ENCODE measurements around the gene CLEC10A.

The CLEC10A gene

GRCh38 chr17:7080456-7081041 is 498 bp upstream of the CLEC10A start:
- TF ChIP-seq, protein P1, sequence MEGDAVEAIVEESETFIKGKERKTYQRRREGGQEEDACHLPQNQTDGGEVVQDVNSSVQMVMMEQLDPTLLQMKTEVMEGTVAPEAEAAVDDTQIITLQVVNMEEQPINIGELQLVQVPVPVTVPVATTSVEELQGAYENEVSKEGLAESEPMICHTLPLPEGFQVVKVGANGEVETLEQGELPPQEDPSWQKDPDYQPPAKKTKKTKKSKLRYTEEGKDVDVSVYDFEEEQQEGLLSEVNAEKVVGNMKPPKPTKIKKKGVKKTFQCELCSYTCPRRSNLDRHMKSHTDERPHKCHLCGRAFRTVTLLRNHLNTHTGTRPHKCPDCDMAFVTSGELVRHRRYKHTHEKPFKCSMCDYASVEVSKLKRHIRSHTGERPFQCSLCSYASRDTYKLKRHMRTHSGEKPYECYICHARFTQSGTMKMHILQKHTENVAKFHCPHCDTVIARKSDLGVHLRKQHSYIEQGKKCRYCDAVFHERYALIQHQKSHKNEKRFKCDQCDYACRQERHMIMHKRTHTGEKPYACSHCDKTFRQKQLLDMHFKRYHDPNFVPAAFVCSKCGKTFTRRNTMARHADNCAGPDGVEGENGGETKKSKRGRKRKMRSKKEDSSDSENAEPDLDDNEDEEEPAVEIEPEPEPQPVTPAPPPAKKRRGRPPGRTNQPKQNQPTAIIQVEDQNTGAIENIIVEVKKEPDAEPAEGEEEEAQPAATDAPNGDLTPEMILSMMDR (IDR thresholded peaks at IDR 0.05; ENCODE audit: insufficient read depth, low read depth, low read length, missing control alignments), result no peak
- no peak for DNase-seq (ENCODE audit: low read depth)
- no peak overlapping the region for H3K4me3 ChIP-seq (ENCODE audit: low read depth, low read length)

- no peak for DNase-seq (ENCODE audit: low read depth)
- TF ChIP-seq, protein P1 (IDR thresholded peaks at IDR 0.05; ENCODE audit: insufficient read depth, low read depth, low read length, missing control alignments), result no peak
- no peak overlapping the region for H3K4me3 ChIP-seq (ENCODE audit: low read depth, low read length)
Observed at GRCh38 chr17:7078711-7079110, 1.3 kb downstream of the CLEC10A start.

DNA sequence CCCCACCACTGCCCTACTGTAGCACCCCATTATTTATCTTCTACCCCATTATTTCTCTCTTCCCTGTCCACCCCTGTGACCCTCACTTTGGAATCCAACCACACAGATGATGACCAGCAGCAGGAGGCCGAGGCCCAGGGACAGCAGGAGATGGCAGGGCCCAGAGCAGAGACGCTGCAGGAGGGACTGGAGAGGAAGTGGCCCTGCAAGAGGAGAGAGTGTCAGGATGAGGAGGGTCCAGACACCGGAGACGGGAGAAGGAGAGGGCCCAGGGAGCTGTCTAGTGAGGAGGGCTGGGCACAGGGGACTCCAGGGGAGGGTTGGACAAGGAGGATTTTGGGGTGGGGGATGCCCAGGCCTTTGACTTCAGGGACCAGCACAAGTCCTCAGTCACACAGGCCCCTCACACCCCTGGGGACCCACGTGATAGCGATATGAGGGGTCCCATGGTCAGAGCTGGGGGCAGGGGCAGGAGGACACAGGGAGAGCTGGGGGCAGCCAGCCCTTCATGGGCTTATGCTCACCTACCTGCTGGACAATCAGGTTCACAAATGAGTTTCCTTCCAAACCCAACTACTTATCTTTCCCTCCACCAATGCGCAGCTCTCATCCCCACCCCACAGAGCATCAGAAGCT is 2.0 kb downstream of the CLEC10A start:
- no peak overlapping the region for H3K4me3 ChIP-seq (ENCODE audit: low read depth, low read length)
- TF ChIP-seq, protein P1 (IDR thresholded peaks at IDR 0.05; ENCODE audit: insufficient read depth, low read depth, low read length, missing control alignments), result no peak
- no peak for DNase-seq (ENCODE audit: low read depth)

DNA sequence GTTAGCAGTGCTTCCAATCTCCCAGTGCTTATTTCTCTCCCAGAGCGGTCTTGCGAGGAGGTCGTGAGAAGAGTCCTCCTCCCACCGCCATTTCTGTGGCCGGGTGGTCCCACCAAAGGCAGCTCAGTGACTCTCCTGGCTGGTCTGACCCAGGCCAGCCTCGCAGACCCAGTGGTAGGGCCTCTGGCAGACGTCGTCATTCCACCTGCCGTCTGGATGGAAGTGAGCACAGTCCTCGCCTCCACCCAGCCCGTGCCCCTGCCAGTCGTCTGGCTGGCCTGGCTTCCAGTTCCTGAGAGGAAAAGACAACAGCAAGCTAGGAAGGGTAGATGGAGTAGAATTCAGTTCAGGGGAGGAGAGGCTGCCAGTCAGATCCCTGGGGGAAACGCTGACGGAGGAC is 5.1 kb downstream of the CLEC10A start:
- TF ChIP-seq, protein P1 (IDR thresholded peaks at IDR 0.05; ENCODE audit: insufficient read depth, low read depth, low read length, missing control alignments), result no peak
- no peak for DNase-seq (ENCODE audit: low read depth)
- no peak overlapping the region for H3K4me3 ChIP-seq (ENCODE audit: low read depth, low read length)

- no peak for DNase-seq (ENCODE audit: low read depth)
- no peak overlapping the region for H3K4me3 ChIP-seq (ENCODE audit: low read depth, low read length)
- TF ChIP-seq, protein P1 (IDR thresholded peaks at IDR 0.05; ENCODE audit: insufficient read depth, low read depth, low read length, missing control alignments), result no peak
Observed at GRCh38 chr17:7072406-7072805, 7.6 kb downstream of the CLEC10A start.

DNA sequence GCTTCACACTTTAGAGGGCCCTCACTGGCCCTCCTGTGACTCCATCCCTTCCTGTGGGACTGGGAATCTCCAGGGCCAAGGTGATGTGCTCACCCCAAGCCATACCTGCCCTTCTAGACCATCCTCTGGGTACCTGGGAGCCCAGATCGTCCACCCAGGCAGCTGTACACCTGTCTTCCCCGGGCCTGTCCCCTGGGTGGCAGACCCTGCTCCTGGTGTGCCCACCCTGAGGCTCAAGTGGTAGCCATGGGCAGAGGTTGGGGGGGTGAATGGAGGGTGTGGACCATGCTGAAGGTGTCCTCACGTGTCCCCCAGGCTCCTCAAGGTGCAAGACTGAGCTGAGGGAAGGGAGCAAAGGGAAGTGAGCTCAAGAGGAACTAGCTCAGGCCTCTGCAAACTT is 9.3 kb downstream of the CLEC10A start:
- DNase-seq (ENCODE audit: low read depth), result no peak
- TF ChIP-seq, protein P1 (IDR thresholded peaks at IDR 0.05; ENCODE audit: insufficient read depth, low read depth, low read length, missing control alignments), result no peak
- no peak overlapping the region for H3K4me3 ChIP-seq (ENCODE audit: low read depth, low read length)

- no peak for DNase-seq (ENCODE audit: low read depth)
- no peak overlapping the region for H3K4me3 ChIP-seq (ENCODE audit: low read depth, low read length)
- TF ChIP-seq, protein P1 (IDR thresholded peaks at IDR 0.05; ENCODE audit: insufficient read depth, low read depth, low read length, missing control alignments), result no peak
Observed at GRCh38 chr17:7068268-7068667, 11.8 kb downstream of the CLEC10A start.
